Hepatocyte (in vitro differentiated cells): ENCODE data around the gene ATXN1. TPM values are rescaled to one million over a fixed set of nuclear protein-coding genes. Genes with fewer than 3 reads are reported as not detected.

ENCODE experiments used
- DNase-seq: peaks from one replicate; pipeline ENCODE4 v3.0.0-alpha.2; 2016; ENCODE audit warnings: low spot score
- H2AFZ ChIP-seq: fragments of 200-600 bp; sonication (generic); 2 replicates; pipeline ENCODE4 v1.6.0; 2016; ENCODE audit warnings: antibody characterized with exemption, mild to moderate bottlenecking
- H3K27ac ChIP-seq: fragments of 200-600 bp; sonication (generic); 2 replicates; pipeline ENCODE4 v1.5.1; 2016; ENCODE audit warnings: mild to moderate bottlenecking
- H3K27me3 ChIP-seq: fragments of 200-600 bp; sonication (generic); 2 replicates; pipeline ENCODE4 v1.6.1; 2016
- H3K36me3 ChIP-seq: fragments of 200-600 bp; sonication (generic); replicated peaks from 2 replicates; pipeline ENCODE4 v1.5.1; 2016; ENCODE audit warnings: low read depth; ENCODE audit not compliant: insufficient read depth
- H3K4me1 ChIP-seq: fragments of 200-600 bp; sonication (generic); 2 replicates; pipeline ENCODE4 v1.5.1; 2016; ENCODE audit warnings: mild to moderate bottlenecking, moderate library complexity; ENCODE audit not compliant: insufficient read depth
- H3K4me2 ChIP-seq: fragments of 200-600 bp; sonication (generic); 2 replicates; pipeline ENCODE4 v1.6.0; 2016
- H3K4me3 ChIP-seq: fragments of 200-600 bp; sonication (generic); 2 replicates; pipeline ENCODE4 v1.5.1; 2016; ENCODE audit warnings: mild to moderate bottlenecking
- H3K79me2 ChIP-seq: fragments of 200-600 bp; sonication (generic); 2 replicates; pipeline ENCODE4 v1.6.0; 2017; ENCODE audit warnings: mild to moderate bottlenecking
- H3K9me2 ChIP-seq: fragments of 200-600 bp; sonication (generic); replicated peaks from 2 replicates; pipeline ENCODE4 v1.6.0; 2017; ENCODE audit warnings: mild to moderate bottlenecking; ENCODE audit not compliant: insufficient read depth
- H3K9me3 ChIP-seq: fragments of 200-600 bp; sonication (generic); 2 replicates; pipeline ENCODE4 v1.5.1; 2016; ENCODE audit warnings: low read depth, mild to moderate bottlenecking
- H4K20me1 ChIP-seq: fragments of 200-600 bp; sonication (generic); 2 replicates; pipeline ENCODE4 v1.6.0; 2016; ENCODE audit warnings: mild to moderate bottlenecking; ENCODE audit not compliant: insufficient read depth, poor library complexity, severe bottlenecking
- EZH2 ChIP-seq: fragments of 200-600 bp; sonication (generic); IDR thresholded peaks from 2 replicates; pipeline ENCODE4 v1.6.1; 2016; ENCODE audit warnings: antibody characterized with exemption, mild to moderate bottlenecking, borderline replicate concordance
- EZH2phosphoT487 ChIP-seq: fragments of 200-600 bp; sonication (generic); IDR thresholded peaks from one replicate; pipeline ENCODE4 v1.6.1; 2018; ENCODE audit warnings: antibody characterized with exemption, mild to moderate bottlenecking, low read depth, moderate library complexity; ENCODE audit not compliant: unreplicated experiment, severe bottlenecking
- WGBS: methylation state at CpG from one replicate; pipeline ENCODE4 v1.1.6; 2016; ENCODE audit warnings: low lambda C conversion rate; ENCODE audit errors: missing lambda C conversion rate; 5-methylcytosine and 5-hydroxymethylcytosine counted together
- polyA plus RNA-seq: library from polyadenylated mRNA; unstranded; fragments of >200 nt; fragmentation: Nextera tagmentation; extraction: Ambion mirVana; gene quantifications from 2 replicates; pipeline ENCODE4 v1.2.1, GENCODE V29; 2016
- total RNA-seq: library from RNA; depleted of rRNA; stranded (reverse); fragments of >200 nt; gene quantifications from 2 replicates; pipeline ENCODE4 v1.2.3, GENCODE V29; 2014
- TF ChIP-seq, protein P1 (sequence below): fragments of 200-600 bp; sonication (generic); IDR thresholded peaks from 2 replicates; pipeline ENCODE4 v1.5.1; 2016; ENCODE audit warnings: antibody characterized with exemption, mild to moderate bottlenecking; ENCODE audit not compliant: poor library complexity

The ATXN1 gene
- total and polyA plus RNA-seq, 2 experiments from 2014 or later = 14.7 to 32.6 TPM

GRCh38 chr6:16679050-16679449, 82.2 kb downstream of the ATXN1 start:
- Histone ChIP-seq H3K4me3 (no peak overlapping the region), H3K4me2 (no peak overlapping the region), H3K9me3 (no peaks in the 10 kb centered on the region), H3K36me3 (no peaks in the 10 kb centered on the region), H2AFZ (no peak overlapping the region), H4K20me1 (no peaks in the 10 kb centered on the region), H3K27ac (no peak overlapping the region), H3K79me2 (peaks cover 17% of the 10 kb centered on the region), H3K27me3 (no peaks in the 10 kb centered on the region), H3K9me2 (no peaks in the 10 kb centered on the region), H3K4me1 (peaks cover 10% of the 10 kb centered on the region)
- WGBS = 100% methylated on average over 1 of the region's 1 CpG
- DNase-seq = no peak
- no peak for TF ChIP-seq EZH2phosphoT487
- TF ChIP-seq EZH2 = no peak
- TF ChIP-seq, protein P1, sequence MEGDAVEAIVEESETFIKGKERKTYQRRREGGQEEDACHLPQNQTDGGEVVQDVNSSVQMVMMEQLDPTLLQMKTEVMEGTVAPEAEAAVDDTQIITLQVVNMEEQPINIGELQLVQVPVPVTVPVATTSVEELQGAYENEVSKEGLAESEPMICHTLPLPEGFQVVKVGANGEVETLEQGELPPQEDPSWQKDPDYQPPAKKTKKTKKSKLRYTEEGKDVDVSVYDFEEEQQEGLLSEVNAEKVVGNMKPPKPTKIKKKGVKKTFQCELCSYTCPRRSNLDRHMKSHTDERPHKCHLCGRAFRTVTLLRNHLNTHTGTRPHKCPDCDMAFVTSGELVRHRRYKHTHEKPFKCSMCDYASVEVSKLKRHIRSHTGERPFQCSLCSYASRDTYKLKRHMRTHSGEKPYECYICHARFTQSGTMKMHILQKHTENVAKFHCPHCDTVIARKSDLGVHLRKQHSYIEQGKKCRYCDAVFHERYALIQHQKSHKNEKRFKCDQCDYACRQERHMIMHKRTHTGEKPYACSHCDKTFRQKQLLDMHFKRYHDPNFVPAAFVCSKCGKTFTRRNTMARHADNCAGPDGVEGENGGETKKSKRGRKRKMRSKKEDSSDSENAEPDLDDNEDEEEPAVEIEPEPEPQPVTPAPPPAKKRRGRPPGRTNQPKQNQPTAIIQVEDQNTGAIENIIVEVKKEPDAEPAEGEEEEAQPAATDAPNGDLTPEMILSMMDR = no peak

- H3K4me3 ChIP-seq = no peak overlapping the region
- no peak overlapping the region for H3K27ac ChIP-seq
- peaks cover 11% of the 10 kb centered on the region for H3K4me1 ChIP-seq
- H3K9me3 ChIP-seq = no peaks in the 10 kb centered on the region
- no peak for DNase-seq
- H3K79me2 ChIP-seq = peaks cover 26% of the 10 kb centered on the region
- WGBS = 61% methylated on average over 2 of the region's 2 CpGs
- no peaks in the 10 kb centered on the region for H4K20me1 ChIP-seq
- TF ChIP-seq, protein P1 = no peak
- TF ChIP-seq EZH2phosphoT487 = no peak
- no peak for TF ChIP-seq EZH2
- peak overlapping the region; percentile 10 for H3K4me2 ChIP-seq
- H3K27me3 ChIP-seq = no peaks in the 10 kb centered on the region
- H3K36me3 ChIP-seq = no peaks in the 10 kb centered on the region
- H3K9me2 ChIP-seq = no peaks in the 10 kb centered on the region
- H2AFZ ChIP-seq = no peak overlapping the region
These were observed 83.8 kb downstream of the ATXN1 start for GRCh38 chr6:16677458-16677857.

GRCh38 chr6:16676978-16677377, 84.3 kb downstream of the ATXN1 start:
- Histone ChIP-seq H3K79me2 (peaks cover 30% of the 10 kb centered on the region), H3K9me3 (no peaks in the 10 kb centered on the region), H4K20me1 (no peaks in the 10 kb centered on the region), H3K4me1 (peaks cover 14% of the 10 kb centered on the region), H3K9me2 (no peaks in the 10 kb centered on the region), H2AFZ (no peak overlapping the region), H3K4me2 (peak overlapping the region; percentile 10), H3K36me3 (no peaks in the 10 kb centered on the region), H3K4me3 (no peak overlapping the region), H3K27me3 (no peaks in the 10 kb centered on the region), H3K27ac (no peak overlapping the region)
- WGBS = 57% methylated on average over 6 of the region's 6 CpGs
- DNase-seq = no peak
- TF ChIP-seq, protein P1 = no peak
- TF ChIP-seq EZH2 (no peak), EZH2phosphoT487 (no peak)

DNA sequence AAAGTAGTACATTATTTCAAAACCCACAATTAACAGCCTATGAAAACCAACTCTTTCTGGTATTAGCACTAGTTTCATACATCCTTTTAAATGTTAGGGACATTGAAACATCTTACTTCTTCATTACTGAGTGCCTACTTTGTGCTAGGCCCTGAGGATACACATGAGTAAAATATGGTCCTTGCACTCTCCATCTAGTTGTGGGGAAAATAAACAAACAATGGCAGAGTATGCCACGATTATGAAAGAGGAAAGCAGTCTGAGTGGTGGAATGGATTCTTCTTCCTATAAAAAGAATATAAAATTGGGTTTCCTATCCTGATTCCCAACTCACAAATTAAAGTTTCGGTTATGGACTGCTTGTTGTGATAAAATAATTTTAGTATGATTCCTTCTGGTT, 84.9 kb downstream of the ATXN1 start:
- WGBS = 72% methylated on average over 2 of the region's 2 CpGs
- DNase-seq = no peak
- H3K27me3 ChIP-seq = no peaks in the 10 kb centered on the region
- no peak overlapping the region for H3K27ac ChIP-seq
- no peaks in the 10 kb centered on the region for H4K20me1 ChIP-seq
- H3K79me2 ChIP-seq = peaks cover 30% of the 10 kb centered on the region
- H2AFZ ChIP-seq = no peak overlapping the region
- H3K4me1 ChIP-seq = peaks cover 14% of the 10 kb centered on the region
- H3K9me2 ChIP-seq = no peaks in the 10 kb centered on the region
- no peak overlapping the region for H3K4me2 ChIP-seq
- TF ChIP-seq EZH2 = no peak
- TF ChIP-seq, protein P1 = no peak
- no peak for TF ChIP-seq EZH2phosphoT487
- no peaks in the 10 kb centered on the region for H3K36me3 ChIP-seq
- H3K9me3 ChIP-seq = no peaks in the 10 kb centered on the region
- H3K4me3 ChIP-seq = no peak overlapping the region
